Left forelimb (tissue), 1 donor: ENCODE results near the gene RMND1.
"Not testable (repeated sequence)": the region's sequence is repeated elsewhere in the genome, so short reads cannot be mapped to it uniquely, and the experiment has no call there.

Source experiments
- DNase-seq: peaks from one replicate; pipeline ENCODE4 v3.0.0-alpha.2; 2018; ENCODE audit warnings: low spot score

Gene RMND1

GRCh38 chr6:151452750-151453427 lies 963 bp upstream of the RMND1 start:
- DNase-seq: no peak

DNA sequence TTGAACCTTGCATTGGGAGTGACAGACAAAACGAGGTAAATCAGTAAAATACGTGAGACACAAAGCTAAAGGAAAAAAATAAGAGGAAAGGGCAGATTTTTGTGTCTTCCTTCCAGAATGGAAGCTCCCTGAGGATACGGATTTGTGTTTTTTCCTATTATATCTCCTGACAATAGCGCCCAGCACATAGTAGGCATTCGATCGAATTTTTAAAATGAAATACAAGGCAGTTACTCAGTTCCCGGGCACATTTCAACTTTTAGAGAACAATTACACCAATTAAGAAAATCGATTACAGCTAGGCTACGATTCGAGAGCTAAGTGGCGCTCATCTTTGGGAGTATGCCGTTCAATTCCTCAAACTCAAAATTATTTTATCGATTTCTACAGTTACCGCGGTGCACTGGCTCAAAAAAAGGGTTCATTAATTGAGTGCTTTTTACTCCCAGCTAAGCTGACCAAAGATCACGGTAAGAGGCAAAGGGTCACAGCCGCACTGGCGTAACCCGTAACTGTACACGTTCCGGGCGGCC lies 443 bp downstream of the RMND1 start:
- DNase-seq: no peak

DNA sequence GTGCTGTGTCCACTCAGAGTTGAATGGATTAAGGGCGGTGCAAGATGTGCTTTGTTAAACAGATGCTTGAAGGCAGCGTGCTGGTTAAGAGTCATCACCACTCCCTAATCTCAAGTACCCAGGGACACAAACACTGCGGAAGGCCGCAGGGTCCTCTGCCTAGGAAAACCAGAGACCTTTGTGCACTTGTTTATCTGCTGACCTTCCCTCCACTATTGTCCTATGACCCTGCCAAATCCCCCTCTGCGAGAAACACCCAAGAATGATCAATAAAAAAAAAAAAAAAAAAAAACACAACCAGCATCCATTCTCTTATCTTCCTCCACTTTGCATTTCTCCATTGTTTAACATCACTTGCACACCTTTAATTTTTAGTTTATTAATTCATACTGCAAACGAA lies 998 bp downstream of the RMND1 start:
- not testable (repeated sequence) for DNase-seq

GRCh38 chr6:151448623-151449022 lies 3.3 kb downstream of the RMND1 start:
- DNase-seq: no peak

- DNase-seq: no peak
Observed at GRCh38 chr6:151447237-151447636, 4.7 kb downstream of the RMND1 start.

- DNase-seq: no peak
Observed at GRCh38 chr6:151445482-151445881, 6.4 kb downstream of the RMND1 start.

- DNase-seq: no peak
Observed at GRCh38 chr6:151443911-151444621, 7.9 kb downstream of the RMND1 start.

DNA sequence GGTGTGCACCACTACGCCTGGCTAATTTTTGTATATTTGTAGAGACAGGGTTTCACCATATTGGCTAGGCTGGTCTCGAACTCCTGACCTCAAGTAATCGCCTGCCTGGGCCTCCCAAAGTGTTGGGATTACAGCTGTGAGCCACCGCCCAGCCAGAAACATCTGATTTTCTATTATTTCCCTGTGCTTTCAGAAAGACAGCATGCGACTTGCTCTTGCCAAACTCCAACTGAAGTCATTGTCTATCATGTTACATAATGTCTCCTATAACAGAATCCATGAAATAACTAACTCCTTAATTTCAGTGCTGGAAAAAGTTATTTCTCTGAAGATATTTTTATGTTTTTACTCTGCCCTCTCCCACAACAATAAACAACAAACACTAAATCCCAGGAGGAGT lies 8.5 kb downstream of the RMND1 start:
- no peak for DNase-seq

GRCh38 chr6:151442371-151442770 lies 9.6 kb downstream of the RMND1 start:
- DNase-seq: no peak

DNA sequence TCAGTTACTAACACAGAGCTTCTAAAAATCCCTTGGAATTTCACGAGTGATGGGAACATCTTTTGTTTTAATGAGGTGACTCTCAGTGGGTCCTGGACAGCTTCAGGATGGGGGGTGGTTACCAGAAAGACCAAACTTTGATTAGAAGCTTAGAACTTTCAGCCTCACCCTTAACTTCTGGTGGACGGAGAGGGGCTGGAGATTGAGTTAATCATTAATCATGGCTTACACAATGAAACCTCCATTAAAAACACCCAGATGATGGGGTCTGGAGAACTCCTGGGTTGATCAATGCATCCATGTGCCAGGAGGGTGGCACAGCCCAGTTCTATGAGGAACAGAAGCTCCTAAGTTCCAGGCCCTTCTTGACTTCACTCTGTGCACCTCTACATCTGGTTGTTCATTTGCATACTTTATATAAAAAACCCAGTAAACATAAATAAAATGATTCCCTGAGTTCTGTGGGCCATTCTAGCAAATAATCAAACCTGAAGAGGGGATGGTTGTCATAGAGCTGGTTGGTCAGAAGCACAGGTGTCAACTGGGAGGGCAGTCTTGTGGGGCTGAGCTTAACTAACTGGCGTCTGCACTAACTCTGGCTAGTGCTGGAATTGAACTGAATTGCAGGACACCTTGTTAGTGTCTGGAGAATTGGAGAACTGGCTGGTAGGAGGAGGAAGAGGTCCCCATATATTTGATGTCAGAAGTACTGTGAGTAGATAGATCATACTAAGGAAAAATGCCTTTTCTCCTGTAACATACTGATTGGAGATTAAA lies 10.3 kb downstream of the RMND1 start:
- no peak for DNase-seq

GRCh38 chr6:151440930-151441329 lies 11.0 kb downstream of the RMND1 start:
- DNase-seq: no peak

DNA sequence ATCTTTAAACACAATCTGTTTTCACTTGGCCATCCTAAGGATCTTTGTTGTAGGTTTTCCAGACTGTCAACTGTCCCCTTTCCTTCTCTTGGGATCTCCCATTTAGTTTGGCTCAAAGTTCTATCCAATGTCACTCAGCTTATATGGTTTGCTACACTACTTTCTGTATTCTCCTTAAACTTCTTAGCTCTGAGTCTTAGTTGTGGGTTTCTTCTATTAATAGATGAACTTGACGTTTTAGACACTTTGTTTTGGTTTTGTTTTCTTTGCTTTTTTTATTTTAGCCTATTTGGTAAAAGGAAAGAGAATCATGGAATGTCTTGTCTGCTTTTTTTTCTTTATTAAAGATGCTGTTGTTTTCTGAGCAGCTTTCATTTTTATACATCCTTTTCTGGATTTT lies 11.4 kb downstream of the RMND1 start:
- no peak for DNase-seq

GRCh38 chr6:151437401-151437800 lies 14.5 kb downstream of the RMND1 start:
- DNase-seq: no peak

DNA sequence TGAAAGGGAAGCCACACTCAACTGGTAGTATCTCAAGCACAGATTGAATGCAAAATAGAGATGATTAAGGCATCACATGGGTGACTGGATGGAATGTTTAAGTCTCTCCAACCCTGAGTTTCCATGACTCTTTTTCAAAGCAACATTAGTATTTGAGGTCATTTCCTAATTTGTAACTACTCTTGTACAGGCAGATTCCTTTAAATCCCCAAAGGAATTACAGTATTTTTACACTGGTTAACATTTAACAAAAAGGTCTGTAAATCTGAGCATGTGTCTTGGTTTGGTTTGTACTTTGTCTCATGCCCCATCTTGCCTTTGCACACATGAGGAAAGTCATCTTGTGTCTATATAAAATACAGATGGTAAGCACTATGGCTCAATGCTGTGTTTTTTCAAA lies 15.1 kb downstream of the RMND1 start:
- no peak for DNase-seq

DNA sequence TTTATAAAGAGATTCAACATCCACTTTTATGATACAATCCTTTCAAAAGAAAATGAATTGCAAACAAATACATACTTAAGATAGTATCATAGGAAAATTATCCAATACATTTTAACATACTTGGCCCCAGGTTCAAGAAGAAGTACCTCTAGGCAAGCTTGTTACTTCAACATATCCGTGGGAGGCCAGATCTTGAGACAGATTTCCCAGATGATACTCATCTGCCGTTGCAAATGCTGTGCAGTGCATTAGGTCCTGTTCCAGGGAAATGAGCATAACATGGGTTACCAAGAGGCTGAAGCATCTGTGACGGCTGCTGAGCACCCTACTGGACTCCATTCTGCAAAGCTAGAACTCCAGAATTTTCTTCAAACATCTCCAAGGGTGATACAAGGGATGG lies 15.6 kb downstream of the RMND1 start:
- DNase-seq: no peak

DNA sequence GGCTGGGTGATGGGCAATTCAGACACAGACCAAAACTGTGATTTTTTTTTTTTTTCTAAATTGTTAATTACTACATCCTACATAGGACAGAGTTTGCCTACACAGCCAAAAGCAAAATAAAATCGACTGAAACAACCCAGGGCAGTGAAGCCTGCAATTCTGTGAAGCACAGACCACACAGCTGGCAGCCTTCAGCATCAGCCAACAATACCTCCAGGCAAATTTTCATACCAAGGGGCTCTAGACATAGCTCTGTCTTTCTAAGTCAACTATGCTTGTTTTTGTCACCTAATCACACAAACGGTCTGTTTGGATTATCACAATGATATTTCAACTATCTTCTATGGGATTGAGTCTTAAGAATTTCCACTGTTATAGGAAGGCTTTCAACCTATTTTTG lies 17.6 kb downstream of the RMND1 start:
- no peak for DNase-seq

DNA sequence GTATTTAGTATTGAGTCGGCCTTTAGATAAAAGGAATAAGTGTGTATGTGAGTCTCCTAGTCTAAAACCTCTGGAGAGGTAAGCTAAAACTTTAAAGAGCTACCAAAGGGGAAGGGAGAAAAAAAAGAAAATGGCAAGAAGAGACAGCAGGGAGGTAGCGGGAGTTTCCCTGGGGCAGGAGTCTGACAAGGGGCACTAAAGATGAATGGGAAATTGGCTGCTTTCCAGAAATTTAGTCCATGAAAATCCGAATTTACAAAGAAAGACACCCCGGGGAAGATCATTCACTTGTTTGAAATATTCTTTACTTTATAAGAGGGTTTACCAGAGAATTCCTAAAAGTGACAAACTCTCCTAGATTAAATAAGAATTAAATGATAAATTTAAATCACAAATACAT lies 19.3 kb downstream of the RMND1 start:
- no peak for DNase-seq

DNA sequence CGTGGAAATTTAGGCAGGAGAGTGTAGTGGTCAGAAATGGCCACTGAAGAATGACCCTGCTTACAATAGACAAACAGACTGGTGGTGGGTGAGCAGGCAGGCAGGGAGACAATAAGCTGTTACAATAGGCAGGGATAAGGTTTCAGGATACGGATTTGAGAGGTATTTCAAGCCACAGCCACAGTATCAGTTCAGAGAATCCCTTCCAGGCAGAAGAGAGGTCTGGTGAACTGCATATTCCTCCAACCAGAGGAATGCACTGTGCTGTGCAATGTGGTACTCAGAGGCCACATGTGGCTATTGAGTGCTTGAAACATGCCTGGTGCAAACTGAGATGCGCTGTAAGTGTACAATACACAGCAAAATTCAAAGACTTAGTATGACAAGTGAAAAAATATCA lies 20.6 kb downstream of the RMND1 start:
- no peak for DNase-seq

DNA sequence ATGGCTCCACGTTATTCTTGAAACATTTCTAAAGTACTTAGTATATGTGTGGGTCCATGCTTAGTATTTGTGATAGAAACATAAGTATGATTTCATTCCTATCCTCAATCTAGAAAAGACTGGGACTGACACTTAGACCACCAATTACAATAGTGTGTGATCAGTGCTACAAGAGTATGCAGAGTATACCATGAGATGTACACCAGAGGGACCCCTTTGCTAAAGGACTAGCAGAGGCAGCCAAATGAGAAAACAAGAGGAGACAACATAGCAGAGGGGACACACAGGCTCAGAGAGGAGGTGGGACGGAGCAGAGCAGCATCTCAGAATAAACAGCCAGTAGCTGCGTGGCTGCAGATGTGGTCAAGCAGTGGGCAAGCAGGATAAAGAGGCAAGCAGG lies 21.0 kb downstream of the RMND1 start:
- no peak for DNase-seq

DNA sequence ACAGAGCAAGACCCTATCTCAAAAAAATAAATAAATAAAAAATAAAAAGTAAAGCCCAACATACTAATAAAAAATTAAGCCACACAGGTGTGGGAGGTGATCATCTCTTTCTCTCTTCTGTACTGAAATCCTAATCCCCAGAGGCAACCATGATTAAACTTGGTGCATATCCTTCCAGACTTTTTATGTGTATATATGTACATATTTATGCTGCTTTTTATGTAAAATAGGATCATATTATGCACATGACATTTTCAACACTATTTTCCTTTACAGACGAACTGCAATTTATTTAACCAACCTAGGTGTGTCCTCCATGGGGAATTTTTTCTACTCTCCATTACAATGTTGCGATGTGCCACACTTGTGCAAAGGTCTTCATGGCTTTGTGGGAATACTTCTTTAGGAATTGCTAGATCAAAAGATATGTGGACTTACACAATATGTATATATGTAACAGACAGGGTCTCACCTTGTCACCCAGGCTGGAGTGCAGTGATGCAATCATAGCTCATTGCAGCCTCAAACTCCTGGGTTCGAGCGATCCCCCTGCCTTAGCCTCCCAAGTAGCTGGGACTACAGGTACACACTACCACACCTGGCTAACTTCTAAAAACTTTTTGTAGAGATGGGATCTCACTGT lies 23.7 kb downstream of the RMND1 start:
- DNase-seq: no peak

DNA sequence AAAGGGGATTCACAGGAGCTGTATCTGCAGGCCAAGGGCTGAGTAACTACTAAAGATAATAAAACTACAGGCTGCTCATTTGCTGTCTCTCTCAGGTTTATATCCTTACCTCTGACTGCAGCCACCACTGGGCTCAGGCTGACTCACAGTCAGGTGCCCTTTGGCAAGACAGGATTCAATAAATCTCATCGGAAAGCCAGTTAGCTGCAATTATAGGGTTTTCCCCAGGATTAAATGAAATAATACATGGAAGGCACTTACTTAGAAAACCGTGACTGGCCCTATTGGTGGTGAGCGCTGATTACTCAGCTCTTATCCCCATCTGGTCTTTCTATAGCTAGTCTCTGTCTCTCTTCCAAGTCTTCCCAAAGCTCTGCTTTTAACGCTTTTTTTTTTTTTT lies 26.4 kb downstream of the RMND1 start:
- DNase-seq: no peak

GRCh38 chr6:151422981-151423380 lies 28.9 kb downstream of the RMND1 start:
- no peak for DNase-seq
